Forelimb muscle (tissue), 1 donor: ENCODE measurements around the gene CXorf66. TPM values are rescaled to one million over a fixed set of nuclear protein-coding genes. Genes with fewer than 3 reads are reported as not detected.
"Not testable (repeated sequence)": the region's sequence is repeated elsewhere in the genome, so short reads cannot be mapped to it uniquely, and the experiment has no call there.

Experiments
- DNase-seq: peaks from one replicate; pipeline ENCODE4 v3.0.0-alpha.2; 2013; ENCODE audit warnings: low read depth
- polyA plus RNA-seq: library from polyadenylated mRNA; unstranded; fragments of 120-200 nt; gene quantifications from one replicate; pipeline ENCODE4 v1.2.1, GENCODE V29; 2013; ENCODE audit not compliant: insufficient read length

CXorf66 gene
- polyA plus RNA-seq: not detected

DNA sequence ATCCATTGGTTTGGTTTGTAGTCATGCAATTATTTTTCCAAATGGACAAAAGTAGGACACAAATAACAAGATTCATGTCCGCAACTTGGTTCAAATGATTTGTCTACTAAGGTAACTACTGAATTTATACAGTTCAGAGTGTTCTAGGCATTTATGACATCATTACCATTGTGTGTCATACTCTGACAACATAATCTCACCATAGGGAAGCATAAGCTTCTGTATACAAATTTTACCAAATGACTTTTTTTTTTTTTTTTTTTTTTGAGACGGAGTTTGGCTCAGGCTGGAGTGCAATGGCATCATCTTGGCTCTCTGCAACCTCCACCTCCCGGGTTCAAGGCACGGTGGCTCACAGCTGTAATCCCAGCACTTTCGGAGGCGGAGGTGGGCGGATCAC is at the start of gene CXorf66:
Gene CXorf66 (minus strand): TSS at position 101 of the 400 bp plus-strand sequence. CDS start 25 bp downstream, at position 76.
- no peak for DNase-seq

DNA sequence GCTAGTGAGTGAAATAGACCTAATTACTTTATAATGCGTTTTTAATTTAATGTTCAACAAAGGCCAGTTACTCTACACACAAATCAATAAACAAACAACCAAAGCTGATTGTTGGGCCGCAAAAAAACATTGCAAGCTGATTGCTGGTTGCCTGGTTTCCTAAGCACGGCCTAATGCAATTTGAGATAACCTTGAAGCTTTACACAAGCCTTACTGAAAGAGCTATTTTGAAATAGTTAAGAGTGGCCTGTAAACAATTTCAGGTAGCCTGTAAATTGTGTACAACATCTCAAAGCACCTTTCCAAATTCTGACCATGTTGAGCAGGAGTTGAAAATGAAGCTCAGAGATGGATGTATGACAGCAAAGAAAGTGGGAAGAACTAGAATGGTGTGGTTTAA is 17.5 kb upstream of the CXorf66 start:
- DNase-seq: no peak

DNA sequence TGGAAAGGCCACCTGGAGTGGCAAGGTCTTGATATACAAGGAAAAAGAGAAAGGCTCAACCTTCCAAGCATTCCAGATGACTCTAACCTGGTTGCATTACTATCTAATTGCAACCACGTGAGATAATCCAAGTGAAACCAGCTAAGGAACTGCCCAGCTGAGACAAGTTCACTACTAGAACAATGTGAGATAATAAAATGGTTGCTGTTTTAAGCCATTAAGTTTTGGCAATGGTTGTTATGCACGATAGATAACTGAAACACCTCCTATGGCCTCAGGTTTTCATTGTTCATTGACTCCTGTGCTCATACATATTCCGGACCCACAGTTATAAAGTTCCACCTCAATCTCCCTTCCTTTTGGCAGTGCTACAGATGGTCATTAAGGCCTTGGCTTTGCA is 9.2 kb upstream of the CXorf66 start:
- no peak for DNase-seq

DNA sequence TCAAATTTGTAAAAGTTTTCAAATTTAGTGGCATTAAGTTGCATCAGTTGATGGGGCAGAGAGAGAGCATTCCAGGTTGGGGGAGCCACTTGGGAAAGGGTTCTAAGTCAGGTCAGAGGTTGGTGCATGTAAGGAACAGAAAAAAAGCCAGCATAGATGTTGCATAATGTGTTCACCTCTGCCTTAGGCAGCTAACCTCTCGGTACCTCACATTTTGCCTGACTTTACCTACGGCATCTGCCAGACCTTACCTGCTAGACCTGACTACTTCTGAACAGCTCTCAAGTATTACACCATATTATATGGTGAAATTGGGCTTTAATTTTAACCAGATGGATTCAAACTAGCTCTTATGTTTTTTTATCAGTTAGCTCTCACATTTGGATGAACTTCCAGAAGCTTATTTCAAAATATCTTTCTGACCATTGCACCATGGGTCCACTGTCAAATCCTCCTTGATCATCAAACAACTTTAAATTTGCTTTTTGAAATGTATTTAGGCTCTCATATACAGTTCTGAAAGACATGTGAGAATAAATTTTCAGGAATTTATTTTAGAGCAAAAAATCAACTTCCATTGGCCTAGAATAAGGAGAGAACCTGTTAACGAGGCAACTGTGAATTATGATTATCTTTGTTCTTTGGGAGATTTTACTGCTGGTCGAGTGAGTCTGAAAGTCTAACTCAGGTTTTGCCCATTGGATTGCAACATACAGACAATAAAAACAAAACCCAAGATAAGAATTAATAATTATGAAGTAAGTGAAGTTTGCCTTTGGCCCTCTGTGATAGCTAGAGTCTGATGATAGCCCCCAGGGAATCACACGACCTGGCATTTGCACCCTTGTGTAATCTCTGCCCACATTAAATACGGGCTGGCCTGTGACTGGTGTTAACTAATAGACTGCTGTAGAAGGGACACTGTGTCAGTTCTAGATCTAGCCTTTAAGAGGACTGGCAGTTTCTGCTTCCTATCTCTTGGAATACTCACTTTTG is 7.6 kb upstream of the CXorf66 start:
- no peak for DNase-seq

- no peak for DNase-seq
Measured at GRCh38 chrX:139972113-139972512, 6.8 kb upstream of the CXorf66 start.

DNA sequence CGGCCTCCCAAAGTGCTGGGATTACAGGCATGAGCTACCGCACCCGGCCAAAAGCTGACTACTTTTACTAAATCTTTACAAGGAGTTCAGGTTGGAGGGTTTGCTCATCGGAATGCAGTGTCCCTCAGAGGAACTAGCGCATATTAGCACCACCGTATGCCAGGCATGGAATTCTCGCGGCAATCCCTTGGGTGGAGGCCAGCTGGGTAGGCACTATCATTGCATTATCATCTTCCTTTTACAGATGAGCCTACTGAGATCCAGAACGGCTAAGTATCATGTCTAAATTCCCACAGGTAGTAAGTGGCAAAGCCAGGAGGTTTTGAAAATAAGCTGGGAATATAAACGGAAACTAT is 6.1 kb upstream of the CXorf66 start:
- no peak for DNase-seq

DNA sequence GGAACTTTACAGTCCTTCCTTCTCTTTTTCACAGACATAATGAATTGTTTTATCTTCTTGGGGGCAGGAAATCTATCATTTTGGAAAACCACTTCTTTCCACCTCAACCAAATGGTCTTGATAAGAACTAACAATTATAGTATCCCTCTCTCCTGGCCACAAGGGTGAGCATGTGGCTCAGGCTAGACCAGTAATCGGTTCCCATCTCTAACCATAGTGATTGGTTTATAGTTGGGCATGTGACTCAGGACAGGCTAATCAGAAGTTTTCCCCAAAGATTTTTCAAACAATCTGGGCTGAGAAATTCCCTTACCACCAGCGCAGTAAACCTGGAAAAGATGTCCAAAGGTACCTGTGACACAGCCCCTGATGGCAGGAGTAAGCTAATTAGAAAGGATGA is 4.0 kb upstream of the CXorf66 start:
- DNase-seq: no peak

DNA sequence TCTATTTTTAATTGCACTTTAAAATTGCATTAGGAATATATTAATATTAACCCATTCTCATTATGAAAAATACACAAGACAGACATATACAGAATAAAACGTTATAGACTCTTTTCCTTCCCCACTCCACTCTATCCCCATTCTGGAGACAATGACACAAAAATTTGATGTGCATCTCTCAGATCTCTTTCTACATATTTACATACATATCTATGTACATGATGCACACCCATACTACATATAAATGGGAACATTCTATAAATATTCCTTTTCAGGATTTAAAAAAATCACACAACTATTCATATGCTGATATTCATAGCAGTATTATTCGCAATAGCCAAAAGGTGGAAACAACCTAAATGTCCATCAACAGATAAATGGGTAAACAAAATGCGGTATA is 2.4 kb upstream of the CXorf66 start:
- DNase-seq: no peak

DNA sequence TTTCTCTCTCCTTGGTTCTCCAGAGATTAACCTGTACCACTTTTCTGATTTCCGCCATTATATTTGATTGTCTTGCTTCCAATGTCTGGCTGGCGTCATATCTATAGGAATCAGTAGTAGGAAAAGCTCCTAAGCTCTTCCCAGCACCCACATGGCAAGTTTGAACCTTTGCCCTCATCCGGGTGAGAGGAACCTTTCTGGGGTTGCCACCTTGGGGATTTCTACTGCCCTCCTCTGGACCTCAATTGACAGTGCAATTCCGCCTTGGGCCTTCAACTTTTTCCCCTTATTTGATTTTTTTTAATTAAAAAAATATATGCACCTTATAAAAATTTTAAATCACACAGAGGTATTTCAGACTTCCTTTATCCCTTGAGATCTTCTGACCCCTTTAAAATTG is 2.0 kb upstream of the CXorf66 start:
- no peak for DNase-seq

DNA sequence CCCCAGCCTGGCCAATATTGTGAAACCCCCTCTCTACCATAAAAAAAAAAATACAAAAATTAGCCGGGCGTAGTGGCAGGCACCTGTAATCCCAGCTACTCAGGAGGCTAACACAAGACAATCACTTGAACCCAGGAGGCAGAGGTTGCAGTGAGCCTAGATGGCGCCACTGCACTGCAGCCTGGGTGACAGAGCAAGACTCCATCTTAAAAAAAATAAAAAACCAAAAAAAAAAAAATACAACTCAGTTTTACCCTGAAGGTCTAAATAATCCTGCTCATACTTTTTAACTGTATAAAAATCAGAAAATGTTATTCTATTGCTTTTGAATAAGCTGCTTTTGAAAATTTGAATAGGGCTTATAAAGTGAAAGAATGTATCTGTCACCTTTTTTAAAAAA is 838 bp upstream of the CXorf66 start:
- DNase-seq: not testable (repeated sequence)

DNA sequence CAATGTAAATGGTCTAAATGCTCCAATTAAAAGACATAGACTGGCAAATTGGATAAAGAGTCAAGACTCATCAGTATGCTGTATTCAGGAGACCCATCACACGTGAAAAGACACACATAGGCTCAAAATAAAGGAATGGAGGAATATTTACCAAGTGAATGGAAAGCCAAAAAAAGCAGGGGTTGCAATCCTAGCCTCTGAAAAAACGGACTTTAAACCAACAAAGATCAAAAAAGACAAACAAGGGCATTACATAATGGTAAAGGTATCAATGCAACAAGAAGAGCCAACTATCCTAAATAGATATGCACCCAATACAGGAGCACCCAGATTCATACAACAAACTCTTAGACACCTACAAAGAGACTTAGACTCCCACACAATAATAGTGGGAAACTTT is 4.2 kb downstream of the CXorf66 start:
- DNase-seq: not testable (repeated sequence)

- DNase-seq: no peak
Measured at GRCh38 chrX:139949703-139950102, 15.6 kb downstream of the CXorf66 start.

DNA sequence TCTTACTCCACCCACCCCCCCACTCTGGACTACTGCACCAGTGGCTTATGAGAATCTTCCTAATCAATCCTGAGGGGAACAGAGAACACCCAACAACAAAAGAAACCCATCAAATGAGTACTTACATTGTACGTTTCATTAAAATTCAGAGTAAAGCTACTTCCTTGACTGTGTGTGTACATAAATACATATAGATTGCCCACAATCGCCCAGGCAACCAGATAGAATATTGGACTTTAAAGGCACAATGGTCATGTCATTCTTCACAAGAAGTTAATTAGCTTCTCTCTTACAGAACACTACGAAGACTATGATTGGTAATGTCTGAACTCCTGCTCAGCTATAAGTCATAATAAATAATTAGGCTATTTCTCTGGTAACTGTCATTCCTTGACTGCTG is 20.2 kb downstream of the CXorf66 start:
- no peak for DNase-seq

DNA sequence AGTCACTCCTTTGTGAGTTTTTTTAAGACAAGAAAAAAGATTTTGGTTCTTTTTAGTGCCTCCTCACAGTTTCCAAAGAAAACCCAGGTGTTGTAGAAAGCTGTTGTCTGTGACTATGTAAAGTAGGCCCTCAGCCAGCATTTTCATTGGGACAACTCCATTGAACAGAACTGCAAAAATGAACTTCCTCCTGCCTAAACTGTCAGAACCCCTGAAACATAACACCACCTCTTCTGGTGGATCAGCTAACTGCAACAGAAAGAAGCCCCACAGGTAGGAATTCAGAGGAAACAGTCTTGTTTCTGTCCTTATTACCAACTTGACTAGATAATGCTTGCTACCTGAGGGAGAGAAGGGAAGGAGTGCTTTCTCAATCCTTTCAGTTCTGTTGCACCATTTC is 29.1 kb downstream of the CXorf66 start:
- no peak for DNase-seq

DNA sequence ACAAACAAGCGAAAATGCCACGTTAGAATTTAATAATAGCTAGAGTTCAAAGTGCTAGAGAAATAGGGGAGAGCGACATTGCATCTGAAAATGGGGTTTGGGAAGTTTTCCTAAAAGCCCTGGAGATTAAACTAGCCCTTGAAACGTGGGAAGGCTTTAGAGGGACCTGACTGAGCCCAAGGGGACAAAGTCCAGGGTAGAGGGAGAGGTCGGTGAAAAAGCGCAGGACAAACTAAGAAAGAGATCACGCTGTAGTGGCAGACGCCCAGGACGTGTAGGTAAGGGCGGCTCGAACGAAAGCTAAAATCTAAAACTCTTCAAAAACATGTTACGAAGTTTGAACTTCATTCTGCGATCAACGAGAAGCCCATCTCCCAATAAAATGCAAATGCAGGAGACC is 31.4 kb downstream of the CXorf66 start:
- DNase-seq: no peak

GRCh38 chrX:139932901-139933796 is 32.2 kb downstream of the CXorf66 start, which contains the start of gene ATP11C:
Gene ATP11C, minus strand, starts transcription at chrX:139933053. Its CDS starts 1,011 bp downstream, at chrX:139932042.
- peak; percentile 45 for DNase-seq

DNA sequence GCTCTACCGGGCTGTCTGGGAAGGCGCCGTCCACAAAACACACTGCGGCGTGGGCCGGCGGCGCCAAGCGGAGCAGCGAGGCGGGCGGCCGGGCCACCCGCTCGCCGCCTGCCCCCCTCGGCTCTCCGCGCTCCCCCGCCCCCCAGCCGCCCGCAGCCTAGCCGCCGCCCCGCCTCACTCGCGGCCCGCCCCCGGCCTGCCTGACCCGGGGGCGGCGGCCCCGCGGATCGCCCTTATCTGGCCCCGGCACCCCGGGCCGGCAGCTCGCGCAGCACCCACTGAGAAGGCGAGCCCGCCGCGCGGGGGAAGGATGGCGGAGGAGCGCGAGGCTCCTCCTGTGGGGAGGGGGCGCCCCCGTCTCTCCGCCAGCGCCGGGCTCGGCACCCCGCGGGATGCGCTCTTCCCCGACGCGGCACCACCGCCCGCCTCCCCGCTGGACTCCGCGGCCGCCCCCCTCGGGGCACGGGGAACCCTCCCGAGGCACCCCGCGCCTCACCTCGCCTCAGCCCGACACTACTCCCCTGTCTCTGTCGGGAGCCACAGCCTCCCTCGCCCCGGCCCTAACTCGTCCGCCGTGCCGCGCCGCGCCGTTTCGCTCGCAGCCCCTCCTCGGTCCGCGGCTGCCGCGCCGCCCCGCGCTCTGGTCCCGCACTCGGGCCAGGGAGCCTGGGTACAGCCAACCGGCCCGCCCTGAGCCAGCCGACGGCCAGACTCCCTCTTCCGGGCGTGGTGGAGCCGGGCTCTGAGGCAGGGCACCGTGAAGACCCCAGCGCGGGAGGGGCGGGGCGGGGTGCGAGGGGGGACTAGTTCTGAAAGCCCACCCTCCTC is 33.0 kb downstream of the CXorf66 start:
- no peak for DNase-seq

GRCh38 chrX:139931646-139932072 is 33.7 kb downstream of the CXorf66 start:
- DNase-seq: no peak

GRCh38 chrX:139930916-139931645 is 34.2 kb downstream of the CXorf66 start:
- DNase-seq: no peak

DNA sequence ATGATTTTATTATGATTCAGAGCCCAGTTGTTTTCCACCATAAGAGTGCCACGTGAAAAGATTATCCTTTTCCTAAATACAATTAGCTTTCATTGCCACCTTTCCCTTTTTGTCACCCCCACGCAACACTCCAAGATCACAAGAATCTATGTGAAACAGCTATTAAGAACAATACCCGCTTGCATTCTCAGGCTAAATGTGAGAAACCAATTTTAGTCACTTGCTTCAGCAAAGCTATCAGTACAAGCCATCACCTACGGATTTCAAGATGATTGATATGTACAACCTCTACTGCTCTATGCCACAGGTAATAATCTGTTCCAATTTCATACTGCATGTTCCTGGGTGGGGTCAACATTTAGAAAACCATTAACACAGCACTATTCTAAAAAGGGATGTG is 34.9 kb downstream of the CXorf66 start:
- no peak for DNase-seq

DNA sequence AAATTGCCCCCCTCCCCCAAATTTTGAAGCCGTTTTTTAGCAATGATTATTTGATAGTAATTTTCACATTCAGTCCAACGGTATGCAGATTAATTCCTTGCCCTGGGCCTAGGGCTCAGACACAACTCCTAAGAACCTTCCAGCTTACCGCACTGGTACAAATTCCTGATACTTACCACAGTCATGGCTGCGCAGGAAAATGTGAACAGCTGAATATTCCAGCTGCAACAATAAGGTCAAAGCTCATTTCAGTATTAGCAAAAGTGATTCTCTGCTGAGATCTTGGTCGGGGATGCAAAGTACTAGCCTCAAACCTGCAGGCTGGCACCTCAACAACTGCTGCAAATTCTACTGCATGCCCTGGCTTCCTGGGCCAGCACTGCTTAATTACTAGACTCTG is 35.4 kb downstream of the CXorf66 start:
- DNase-seq: no peak
